Peyer's patch (tissue), 4 donors: ENCODE data around the gene NSUN6.

ENCODE experiments used
- CTCF ChIP-seq, 6 experiments: fragments of 450-650 bp in 4 of 6; fragments of 200-600 bp in 2 of 6; sonication (generic) in 1 of 6; IDR thresholded peaks; one replicate each; pipeline ENCODE4 v1.5.1; 2017 to 2019; ENCODE audit warnings: antibody characterized with exemption in 6 of 6, mild to moderate bottlenecking in 3 of 6, moderate library complexity in 1 of 6
- POLR2A ChIP-seq, 2 donors: fragments of 450-650 bp; IDR thresholded peaks; one replicate each; pipeline ENCODE4 v1.5.1; 2017; ENCODE audit warnings: antibody characterized with exemption in 2 of 2, mild to moderate bottlenecking in 2 of 2, moderate library complexity in 2 of 2

DNA sequence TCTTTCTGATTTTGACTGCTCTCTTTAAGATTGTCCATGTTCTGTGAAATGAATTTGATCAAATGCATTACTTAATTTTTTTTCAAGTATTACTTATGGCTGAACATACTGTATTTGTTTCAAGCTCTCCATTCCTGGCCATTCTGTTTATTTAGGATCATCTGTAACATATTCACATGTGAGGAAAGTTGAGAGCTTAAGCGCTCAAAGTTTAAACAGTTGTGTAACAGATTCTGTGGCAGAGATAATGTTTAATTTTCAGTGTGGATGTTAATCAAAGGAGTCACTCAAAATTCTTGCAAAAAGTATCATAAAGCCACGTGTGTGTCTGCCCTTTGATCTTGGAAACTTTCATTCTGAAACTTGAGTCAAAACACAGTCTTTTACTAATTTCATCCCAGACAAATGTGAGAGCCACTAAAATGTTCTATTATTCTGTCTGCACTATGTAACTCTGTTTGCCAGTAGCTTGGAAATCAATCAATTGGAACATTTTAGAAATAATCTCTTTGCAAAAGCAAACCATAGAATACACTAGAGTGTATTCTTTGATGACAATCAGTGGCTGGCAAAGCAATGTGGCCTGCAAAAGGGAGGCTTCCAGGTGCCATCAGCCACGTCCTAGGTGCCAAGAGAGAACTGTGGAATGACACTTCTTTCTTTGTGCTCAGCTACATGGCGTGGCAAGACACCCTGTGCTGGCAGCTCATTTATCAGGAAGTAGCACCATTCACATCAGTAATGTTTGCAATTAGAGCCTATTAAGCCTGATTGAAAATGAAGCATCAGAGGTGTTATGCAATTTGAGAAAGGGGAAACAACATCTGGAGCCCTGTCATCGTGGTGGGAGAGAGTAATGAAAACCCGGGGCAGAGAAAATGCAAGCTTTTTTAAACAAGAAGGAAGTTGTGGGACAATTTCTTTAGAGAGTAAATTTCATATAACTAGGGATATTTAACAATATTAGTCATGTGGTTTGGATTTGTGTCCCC is 48.8 kb upstream of the NSUN6 start:
- no peak for TF ChIP-seq CTCF (IDR thresholded peaks at IDR 0.05)
- no peak for TF ChIP-seq POLR2A (IDR thresholded peaks at IDR 0.05)
